NCI-H2196 treated with DMSO at 0.1 percent for 48 hours (cell line): ENCODE measurements around the gene RTN3.

Experiments used
- DNase-seq: peaks from one replicate; lab custom pipeline; 2025; ENCODE audit not compliant: unreplicated experiment; lab: John Stamatoyannopoulos, UW

Gene RTN3

DNA sequence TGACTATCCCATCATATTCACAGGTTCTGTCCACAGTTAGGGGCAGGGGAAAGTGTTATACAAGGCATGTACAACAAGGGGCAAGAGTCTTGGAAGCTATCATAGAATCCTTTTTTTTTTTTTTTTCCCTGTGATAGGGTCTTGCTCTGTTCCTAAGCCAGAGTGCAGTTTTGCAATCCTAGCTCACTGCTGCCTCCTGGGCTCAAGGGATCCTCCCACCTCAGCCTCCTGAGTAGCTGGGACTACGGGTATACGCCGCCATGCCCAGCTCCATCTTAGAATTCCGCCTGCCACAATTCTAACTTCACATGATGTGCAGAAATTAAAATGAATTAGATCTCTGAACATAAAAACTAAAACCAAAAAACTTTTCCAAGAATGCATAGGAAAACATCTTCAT lies 55.6 kb downstream of the RTN3 start:
- no peak for DNase-seq

DNA sequence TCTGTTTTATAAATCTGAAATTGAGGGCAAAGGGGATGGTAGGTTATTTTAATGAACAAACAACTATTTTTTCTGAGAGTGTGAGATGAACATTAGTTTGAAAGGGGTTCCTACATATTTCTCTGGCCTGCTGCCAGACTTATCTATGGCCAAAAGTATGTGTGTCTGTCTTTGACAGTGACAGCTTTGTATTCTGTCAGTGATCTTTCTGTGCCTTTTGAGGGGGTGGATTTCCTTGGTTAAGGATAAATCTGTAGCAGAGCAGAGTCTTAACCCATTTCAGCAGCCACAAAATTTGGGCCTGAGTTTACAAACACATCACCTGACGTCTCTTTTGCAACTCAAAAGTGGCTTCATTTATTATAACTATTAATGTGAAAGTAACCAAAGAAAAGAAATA lies 56.4 kb downstream of the RTN3 start:
- DNase-seq = no peak

DNA sequence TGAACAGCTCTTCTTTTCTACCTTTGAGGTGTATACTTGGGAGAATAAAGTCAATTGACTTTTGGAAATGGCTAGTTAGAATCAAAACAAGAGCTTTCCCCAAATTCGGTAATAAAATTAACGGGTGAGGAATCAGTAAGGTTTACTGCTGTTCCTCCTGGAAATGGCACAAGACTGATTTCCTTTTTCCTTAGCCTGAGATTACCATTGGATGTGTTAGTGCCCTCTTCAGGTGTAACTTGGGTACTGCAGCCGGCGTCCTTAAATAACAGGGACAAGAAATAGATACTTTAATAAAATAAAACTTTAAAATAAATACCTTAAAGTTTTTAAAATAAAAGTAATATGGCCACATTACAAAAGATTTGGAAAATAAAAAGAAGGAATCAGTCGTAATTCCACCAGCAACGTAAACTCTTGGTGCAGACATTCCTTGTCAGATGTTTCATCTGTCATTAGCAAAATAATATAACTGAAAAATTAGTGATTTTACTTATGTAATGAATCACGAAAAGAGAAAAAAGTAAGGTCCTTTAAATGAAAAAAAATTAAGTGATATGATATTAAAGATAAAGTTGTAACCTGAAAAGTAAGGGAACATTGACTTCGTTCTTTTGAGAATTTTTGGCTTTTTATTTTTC lies 57.5 kb downstream of the RTN3 start:
- DNase-seq = peak; percentile 39

DNA sequence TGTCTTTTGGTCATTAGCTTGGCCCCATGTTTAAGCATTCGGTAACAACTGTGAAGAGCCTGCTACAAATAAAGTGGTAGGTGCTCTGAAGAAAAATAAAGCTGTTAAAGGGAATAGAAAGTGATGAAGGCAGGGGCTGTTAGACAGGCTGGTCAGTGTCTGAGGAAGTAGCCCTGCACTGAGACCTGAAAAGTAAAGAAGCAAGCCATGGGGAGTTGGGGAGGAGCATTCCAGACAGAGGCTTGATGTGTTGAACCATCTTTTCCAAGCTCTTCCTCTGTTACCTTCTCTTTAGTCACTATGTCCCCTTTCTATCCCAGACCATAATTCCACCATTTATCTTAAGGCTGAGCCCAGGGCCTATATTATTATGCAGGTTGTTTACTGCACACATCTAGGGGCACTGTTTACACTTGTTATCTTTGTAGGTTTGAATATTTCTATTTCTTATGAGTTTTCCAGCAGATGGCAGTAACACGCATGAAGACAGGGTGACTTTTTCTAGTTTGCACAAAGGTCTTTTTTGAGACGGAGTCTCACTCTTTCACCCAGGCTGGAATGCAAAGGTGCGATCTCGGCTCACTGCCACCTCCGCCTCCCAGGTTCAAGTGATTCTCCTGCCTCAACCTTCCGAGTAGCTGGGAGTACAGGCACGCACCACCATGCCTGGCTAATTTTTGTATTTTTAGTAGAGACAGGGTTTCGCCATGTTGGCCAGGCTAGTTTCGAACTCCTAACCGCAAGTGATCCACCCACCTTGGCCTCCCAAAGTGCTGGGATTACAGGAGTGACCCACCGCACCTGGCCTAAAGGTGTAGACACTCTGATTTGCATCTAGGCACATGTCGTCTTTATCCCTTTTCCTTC lies 64.2 kb downstream of the RTN3 start:
- DNase-seq = no peak

DNA sequence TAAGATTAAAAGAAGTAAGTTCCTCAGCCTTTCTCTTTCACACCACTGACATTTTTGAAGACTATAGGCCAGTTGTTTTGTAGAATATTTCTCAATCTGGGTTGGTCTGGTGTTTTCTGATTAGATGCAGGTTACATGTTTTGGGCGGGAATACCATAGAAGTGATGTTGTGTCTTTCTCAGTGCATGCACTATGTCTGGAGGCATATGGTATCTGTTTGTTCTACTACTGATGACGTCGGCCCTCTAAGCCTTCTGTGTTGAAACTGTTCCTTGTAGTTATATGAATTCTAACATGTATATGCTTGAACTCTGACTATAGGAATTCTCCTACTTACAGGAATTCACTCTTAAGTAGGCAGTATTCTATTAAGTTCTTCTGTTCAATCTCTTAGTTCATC lies 65.7 kb downstream of the RTN3 start:
- DNase-seq = no peak

DNA sequence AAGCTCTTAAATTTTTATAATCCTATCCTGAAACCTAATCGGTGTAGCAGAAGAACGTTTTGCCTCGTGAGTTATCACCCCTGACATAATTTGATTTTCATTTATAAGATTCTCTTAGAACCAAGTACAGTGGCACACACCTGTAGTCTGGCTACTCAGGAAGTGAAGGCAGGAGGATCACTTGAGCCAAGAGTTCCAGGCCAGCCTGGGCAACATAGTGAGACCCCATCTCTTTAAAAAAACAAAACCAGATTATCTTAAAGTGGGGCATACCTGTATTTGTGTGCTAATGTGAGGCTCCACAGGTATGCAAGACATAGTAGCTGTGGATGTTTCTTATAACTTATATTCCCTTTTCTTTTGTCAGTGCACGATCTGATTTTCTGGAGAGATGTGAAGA lies 68.3 kb downstream of the RTN3 start:
- no peak for DNase-seq

DNA sequence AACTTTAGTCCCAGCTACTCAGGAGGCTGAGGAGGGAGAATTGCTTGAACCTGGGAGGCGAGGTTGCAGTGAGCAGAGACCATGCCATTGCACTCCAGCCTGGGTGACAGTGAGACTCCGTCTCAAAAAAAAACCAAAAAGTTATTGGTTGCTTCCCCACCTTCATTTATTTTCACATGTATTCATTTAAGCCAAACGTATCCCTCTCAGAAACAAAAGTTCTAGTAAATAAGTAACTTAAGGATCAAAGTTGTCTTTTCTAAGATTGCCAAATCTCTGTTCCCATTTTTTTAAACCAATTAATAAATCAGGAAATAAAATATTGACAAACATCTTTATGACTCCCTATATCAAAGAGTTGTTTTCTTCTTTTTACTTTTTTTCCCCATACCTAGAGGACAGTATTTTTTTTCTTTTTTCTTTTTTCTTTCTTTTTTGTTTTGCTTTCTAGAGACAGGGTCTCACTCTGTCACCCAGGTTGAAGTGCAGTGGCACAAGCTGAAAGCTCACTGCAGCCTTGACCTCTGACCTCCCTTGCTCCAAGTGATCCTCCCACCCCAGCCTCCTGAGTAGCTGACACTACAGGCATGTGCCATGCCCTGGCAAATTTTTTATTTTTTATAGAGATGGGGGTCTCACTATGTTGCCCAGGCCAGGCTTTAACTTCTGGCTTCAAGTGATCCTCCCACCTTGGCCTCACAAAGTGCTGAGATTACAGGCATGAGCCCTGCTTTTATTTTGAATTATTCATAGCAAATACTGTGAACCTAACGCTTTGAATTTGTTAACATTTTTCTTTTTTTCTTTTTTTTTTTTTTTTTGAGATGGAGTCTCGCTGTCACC lies 75.8 kb downstream of the RTN3 start:
- DNase-seq = no peak

DNA sequence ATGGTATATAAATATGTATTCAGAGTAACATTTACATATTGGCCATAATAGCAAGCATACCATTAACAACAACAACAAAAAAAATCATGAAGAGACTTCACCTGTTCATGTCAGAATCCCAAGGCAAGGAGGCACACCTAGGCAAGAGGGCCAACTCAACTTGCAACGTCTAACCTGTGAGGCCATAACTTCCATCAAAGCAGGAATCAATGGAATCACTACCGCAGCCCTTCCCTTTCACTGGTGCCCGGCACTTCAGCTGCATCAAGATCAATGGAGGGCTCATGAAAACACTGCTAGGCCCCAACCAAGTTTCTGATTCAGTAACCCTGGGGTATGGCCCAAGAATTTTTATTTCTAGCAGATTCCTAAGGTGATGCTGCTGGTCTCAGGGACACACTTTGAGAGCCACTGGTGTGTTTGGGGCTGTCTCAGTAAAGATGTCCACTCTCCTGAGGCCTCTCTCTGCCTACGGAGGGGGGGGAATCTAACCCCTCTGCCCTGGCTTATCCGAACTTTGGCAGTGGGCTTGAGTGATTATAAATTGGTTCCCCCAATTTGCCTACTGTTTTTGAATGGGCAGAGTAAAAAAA lies 79.3 kb downstream of the RTN3 start:
- no peak for DNase-seq

DNA sequence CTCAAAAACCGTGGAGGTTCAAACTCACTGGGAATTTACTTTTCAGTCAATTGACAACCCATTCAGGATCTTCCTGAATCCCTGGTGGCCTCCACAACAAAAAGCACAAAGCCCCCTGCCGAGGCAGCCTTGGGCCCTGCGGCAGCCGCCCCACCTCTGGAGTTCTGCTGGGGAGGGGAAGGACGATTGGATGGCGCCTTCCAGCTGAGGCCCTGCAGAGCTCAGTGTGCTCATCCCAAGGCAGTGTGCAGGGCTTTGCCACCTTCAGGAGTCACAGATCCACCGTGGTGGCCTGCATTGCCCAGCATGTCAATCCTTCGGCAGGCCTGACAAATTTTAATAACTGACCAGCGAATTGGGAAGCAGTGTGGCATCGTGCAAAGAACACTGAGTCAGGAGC lies 79.9 kb downstream of the RTN3 start:
- DNase-seq = no peak

DNA sequence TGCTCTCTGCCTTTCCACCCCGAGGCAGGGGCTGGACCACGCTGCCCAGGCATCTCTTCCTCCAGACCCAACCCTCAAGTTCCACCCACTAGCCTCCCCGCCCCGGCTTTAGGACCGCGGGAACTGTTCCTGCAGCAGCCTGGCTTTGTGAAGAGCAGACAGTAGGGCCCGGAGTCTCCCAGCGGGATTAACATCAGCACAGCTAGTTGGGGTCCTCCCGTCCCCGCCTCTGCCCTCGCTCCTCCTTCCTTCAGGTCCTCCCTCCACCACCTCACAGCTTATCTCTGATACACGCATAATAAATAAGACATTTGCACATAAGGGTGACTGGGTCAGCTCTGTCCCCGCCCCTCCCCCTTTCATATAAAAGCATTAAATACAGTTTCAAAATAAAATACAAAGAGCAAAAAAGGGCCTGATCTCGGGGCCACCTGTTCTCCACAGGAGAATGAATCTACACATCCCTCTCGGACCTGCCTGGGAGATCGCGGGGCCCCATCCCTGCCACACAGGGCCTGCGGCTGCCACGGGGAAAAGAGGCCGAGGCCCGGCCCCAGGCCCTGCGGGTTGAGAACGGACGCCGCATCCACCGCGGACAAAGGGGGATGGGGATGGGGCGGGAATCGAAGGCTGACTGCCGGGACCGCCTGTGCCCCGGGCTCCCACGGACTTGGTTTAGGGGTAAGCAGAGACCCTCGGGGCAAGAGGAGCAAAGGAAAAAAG lies 80.8 kb downstream of the RTN3 start:
- no peak for DNase-seq

DNA sequence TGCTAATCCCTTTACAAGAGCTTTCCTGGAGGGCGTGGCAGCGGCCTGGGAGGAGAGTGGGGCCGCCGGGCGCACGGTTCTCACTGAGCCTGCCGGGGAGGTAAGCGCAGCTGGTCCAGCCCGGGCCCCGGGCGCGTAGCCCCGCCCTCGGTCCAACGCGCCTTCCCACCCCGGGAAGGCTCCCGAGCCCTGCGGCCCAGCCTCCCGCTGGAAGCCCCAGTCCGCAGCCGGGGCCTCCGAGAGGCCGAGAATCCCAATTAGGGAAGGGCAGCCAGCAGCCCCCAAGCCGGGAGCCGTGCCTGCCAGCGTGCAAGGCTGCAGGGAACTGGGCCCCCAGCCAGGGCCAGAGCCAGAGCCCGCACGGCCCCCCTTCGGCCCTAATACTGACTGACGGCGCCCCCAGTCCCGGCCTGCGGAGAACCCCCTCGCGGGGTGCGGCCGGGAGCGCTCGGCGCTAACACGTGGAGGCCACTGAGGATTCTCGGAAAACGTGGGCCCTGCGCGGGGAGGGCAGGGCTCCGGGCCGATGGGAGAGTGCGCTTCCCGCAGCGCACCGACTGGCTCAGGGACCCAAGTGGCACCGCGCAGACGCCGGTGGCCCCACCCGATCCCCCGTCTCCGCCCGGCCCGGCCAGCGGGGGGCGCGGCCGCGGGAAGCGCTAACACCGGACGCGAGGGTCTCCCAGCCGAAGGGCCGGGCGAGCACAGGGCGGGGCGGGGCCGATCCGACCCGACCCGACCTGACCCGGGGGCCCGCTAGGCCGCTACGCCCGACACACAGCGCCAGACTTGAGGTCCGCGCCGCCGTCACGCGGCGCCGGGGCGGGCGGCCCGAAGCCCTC lies 81.6 kb downstream of the RTN3 start:
- DNase-seq = no peak

DNA sequence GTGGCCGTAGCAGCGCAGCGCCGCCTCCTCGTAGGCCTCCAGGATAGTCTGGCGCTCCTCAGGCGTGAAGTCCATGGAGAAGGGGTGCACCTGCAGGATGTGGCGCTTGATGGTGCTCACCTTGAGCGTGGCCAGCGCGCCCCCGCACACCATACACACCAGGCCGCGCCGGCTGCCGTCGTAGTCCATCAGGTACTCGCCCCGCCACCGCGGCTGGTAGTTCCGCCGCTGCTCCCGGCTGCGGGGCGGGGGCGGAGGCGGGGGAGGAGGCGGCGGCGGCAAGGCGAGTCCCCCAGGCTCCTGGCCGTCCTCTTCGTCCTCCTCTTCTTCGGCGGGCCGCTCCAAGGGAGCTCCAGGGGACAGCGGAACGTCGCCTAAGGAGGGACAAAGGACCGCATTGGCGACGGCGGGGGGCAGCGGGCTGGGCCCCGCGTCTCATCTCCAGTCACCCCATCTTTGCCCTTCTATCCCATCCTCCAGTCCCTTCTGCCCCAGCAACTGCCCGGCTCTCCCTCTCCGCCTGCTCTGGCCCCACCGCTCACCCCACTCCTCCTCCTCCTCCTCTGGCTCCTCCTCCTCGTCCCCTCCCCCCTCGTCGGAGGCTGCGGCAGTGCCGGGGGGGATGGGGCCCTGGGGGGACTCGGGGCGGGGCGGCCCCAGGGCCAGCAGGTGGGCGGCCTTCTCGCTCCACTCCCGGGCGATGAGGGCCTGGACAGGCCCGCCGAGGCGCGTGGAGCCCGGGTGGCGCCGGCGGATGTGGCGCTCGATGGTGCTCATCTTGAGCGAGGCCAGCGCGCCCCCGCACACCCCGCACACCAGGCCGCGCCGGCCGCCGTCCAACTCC lies 82.4 kb downstream of the RTN3 start:
- no peak for DNase-seq

DNA sequence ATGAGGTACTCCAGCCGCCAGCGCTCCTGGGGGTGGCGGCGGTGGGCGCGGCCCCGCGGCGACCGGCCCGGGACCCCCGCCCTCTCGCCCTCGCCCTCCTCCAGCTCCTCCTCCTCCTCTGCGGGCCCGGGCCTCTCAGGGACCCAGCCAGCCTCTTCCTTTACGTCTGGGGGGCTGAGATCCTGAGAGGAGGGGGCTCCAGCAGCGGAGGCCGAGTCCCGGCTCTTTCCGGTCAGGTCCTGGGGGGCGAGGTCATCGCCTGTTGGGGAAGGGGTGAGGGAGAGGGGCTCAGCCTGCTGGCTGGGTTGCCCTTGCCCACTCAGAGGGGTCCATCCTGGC lies 83.0 kb downstream of the RTN3 start:
- DNase-seq = no peak

DNA sequence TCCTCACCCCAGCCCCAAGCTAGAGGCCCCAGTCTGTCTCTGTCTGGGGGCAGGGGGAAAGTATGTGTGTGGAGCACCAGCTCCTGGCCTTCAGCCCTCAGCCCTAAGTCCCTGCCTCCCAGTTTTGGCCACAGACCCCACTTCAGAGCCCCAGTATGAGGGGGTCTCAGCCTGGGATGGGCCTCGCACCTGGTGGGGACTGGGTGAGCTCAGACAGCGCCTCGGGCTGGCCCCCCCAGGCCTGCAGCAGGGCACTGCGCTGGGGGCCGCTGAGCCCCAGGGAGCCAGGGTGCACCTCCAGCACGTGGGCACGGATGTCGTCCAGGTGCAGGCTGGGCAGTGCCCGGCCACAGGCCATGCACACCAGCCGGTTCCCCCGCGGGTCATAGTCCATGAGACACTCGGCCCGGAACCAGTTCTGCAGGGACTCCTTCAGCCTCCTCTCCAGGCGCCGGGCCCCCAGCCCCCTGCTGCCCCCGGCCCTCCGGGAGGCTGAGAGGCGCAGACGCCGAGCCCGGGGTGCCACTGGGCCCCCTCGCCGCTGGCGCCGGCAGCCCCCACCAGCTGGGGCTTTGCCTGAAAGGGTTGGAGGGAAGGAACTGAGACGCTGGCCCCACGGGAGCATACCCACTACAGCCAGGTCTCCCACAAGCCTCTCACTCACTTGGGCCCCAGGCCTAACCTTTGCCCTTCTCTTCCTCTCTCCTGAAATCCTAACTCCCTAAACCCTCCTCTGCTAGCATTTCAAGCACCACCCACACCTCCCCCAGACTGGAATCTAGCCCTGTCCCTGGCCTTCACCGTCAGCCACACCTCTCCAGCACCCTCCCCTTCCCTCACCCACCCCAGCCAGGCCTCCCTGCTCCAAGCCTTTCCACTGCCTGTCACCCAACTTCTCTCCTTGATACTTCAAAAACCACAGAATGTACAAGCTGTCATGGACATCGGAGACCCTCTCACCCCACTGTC lies 83.7 kb downstream of the RTN3 start:
- no peak for DNase-seq

DNA sequence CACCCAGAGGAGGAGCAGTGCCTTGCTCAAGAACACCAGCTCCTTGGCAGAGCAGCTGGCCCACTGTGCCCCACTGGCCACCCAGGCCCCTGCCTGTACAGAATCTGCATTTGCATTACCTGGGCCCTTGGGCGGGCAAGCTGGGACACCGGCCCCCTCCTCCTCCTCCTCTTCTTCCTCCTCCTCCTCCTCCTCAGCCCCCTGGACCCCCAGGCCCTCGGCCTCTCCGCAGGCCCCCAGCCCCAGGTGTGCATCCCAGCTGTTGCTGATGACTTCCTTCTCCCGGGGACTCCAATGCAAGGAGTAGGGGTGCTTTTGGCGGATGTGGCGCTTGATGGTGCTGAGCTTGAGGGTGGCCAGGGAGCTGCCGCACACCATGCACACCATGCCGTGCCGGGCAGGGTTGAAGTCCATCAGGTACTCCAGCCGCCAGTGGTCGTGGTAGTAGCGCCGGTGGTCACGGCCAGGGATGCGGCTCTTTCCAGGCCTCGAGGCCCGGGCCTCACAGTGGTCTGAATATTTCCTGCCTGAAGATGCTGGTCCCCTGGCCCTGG lies 84.5 kb downstream of the RTN3 start:
- no peak for DNase-seq

DNA sequence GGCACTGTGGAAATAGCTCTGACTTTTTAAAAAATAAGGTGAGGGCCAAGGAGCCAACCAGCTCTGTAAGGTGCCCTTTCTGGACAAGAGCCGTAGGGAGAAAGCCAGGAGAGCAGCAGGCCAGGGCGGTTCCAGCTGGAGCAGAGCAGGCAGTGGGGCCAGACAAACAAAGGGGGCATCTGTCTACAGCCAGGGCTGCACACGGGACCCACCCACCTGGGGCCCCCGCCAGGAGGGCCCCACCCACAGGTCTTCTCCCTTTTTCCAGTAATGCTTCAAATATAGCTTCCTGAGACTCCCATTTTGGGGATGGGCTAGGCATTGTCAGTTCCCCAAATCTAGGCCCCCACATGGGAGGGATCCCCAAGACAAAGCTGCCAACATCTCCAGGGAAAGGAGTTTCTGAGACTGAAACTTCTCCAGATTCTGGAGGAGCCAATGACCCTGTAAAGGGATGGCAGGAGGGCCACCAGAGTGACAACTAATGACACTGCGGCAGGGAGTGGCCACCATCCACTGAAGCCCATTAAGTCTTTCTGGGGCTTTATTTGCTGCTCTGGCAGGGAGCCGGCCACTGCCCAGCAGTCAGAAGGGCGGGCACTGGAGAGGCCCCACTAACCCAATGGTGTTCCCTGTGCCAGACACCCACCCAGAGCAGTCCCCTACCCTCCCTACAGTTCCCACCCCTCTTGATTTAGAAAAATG lies 85.4 kb downstream of the RTN3 start:
- DNase-seq = no peak

DNA sequence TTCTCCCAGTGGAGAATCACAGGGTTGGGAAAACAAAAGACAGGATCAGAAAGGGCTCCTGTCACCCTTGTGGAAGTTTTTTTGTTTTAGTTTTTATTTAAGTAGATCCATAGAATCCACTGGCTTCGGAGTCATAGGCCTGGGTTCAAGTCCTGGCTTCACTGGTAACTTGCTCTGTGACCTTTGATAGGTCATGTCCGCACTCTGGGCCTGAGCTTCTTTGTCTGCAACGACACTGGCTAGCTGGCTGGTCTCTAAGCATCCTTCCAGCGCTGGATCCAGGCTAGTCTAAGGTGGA lies 85.9 kb downstream of the RTN3 start:
- DNase-seq = no peak
